Activated naive CD8-positive, alpha-beta T cell treated with anti-CD3 and anti-CD28 coated beads, Interleukin-2, amount 10 ng/mL, durations not matched to agents 7 days and 5 days (primary cell): Measurements from ENCODE around the gene SLC25A28. TPM values are rescaled to one million over a fixed set of nuclear protein-coding genes. Genes with fewer than 3 reads are reported as not detected.
"Not testable (repeated sequence)": the region's sequence is repeated elsewhere in the genome, so short reads cannot be mapped to it uniquely, and the experiment has no call there.

Source experiments
- ATAC-seq: fragments of 150-1000 bp; cut with Tn5 transposase; one replicate; pipeline ENCODE4 v1.10.0; 2021; ENCODE audit warnings: low read depth, moderate library complexity
- POLR2A ChIA-PET: fragments of 350-600 bp; sonication (Branson Sonifier 250); formaldehyde crosslinking; loops from one replicate; lab custom pipeline; 2021; ENCODE audit warnings: antibody characterized with exemption; lab: Charles Lee
- DNase-seq: peaks from one replicate; pipeline ENCODE4 v3.0.0; 2021
- H3K27ac Mint-ChIP-seq: one replicate; pipeline ENCODE4 v1.8.0; 2022; ENCODE audit warnings: mild to moderate bottlenecking, mixed read lengths
- H3K27me3 Mint-ChIP-seq: one replicate; pipeline ENCODE4 v1.8.0; 2022; ENCODE audit warnings: mild to moderate bottlenecking, moderate library complexity, mixed read lengths
- H3K36me3 Mint-ChIP-seq: one replicate; pipeline ENCODE4 v1.8.0; 2021; ENCODE audit warnings: mild to moderate bottlenecking, mixed read lengths
- H3K4me1 Mint-ChIP-seq: one replicate; pipeline ENCODE4 v1.8.0; 2021; ENCODE audit warnings: mixed read lengths
- H3K4me3 Mint-ChIP-seq: one replicate; pipeline ENCODE4 v1.8.0; 2022; ENCODE audit warnings: mild to moderate bottlenecking, moderate library complexity, mixed read lengths
- H3K9me3 Mint-ChIP-seq: one replicate; pipeline ENCODE4 v1.8.0; 2021; ENCODE audit warnings: mixed read lengths
- total RNA-seq, 2 experiments: library from RNA; stranded (reverse); gene quantifications; one replicate each; pipeline ENCODE4 v1.2.3, GENCODE V29; 2021

The SLC25A28 gene
- total RNA-seq, 2 experiments from 2014 or later: 77.2 to 84.7 TPM

- ATAC-seq, H3K27me3 Mint-ChIP-seq, H3K9me3 Mint-ChIP-seq, H3K36me3 Mint-ChIP-seq, H3K4me1 Mint-ChIP-seq, H3K27ac Mint-ChIP-seq, DNase-seq, POLR2A ChIA-PET, H3K4me3 Mint-ChIP-seq: not testable (repeated sequence)
Observed at GRCh38 chr10:99596708-99597107, 23.5 kb downstream of the SLC25A28 start.

GRCh38 chr10:99595770-99596465, 24.3 kb downstream of the SLC25A28 start:
- no peak overlapping the region for H3K27ac Mint-ChIP-seq
- no peaks in the 10 kb centered on the region for H3K4me1 Mint-ChIP-seq
- DNase-seq (no peak), ATAC-seq (no peak)
- peaks cover 2% of the 10 kb centered on the region for H3K27me3 Mint-ChIP-seq
- H3K4me3 Mint-ChIP-seq: no peak overlapping the region
- H3K36me3 Mint-ChIP-seq: no peaks in the 10 kb centered on the region
- POLR2A ChIA-PET: no interaction called here
- H3K9me3 Mint-ChIP-seq: no peaks in the 10 kb centered on the region

GRCh38 chr10:99595236-99595635, 25.0 kb downstream of the SLC25A28 start:
- POLR2A ChIA-PET: no interaction called here

GRCh38 chr10:99593312-99593711, 26.9 kb downstream of the SLC25A28 start:
- Mint-ChIP-seq H3K4me3 (no peak overlapping the region), H3K27me3 (peaks cover 3% of the 10 kb centered on the region), H3K4me1 (no peaks in the 10 kb centered on the region), H3K36me3 (no peaks in the 10 kb centered on the region), H3K27ac (no peak overlapping the region), H3K9me3 (no peaks in the 10 kb centered on the region)
- POLR2A ChIA-PET: interaction anchor here (0.7 kb wide), 1 partner anchor 84 kb away, joined by 5 read pairs; no protein-coding TSS in a partner anchor
- ATAC-seq (no peak), DNase-seq (no peak)

More at GRCh38 chr10:99595236-99595635, 25.0 kb downstream of the SLC25A28 start:
- Mint-ChIP-seq H3K27me3 (peaks cover 2% of the 10 kb centered on the region), H3K4me3 (no peak overlapping the region), H3K27ac (no peak overlapping the region), H3K9me3 (no peaks in the 10 kb centered on the region), H3K4me1 (no peaks in the 10 kb centered on the region), H3K36me3 (no peaks in the 10 kb centered on the region)
- no peak for ATAC-seq
- no peak for DNase-seq

- no peaks in the 10 kb centered on the region for H3K36me3 Mint-ChIP-seq
- H3K9me3 Mint-ChIP-seq: no peaks in the 10 kb centered on the region
- H3K27me3 Mint-ChIP-seq: peaks cover 7% of the 10 kb centered on the region
- DNase-seq (no peak), ATAC-seq (no peak)
- no peak overlapping the region for H3K27ac Mint-ChIP-seq
- POLR2A ChIA-PET: no interaction called here
- H3K4me3 Mint-ChIP-seq: no peak overlapping the region
- H3K4me1 Mint-ChIP-seq: no peaks in the 10 kb centered on the region
Observed at GRCh38 chr10:99590799-99591198, 29.4 kb downstream of the SLC25A28 start.

- Mint-ChIP-seq H3K4me1 (no peaks in the 10 kb centered on the region), H3K27me3 (peaks cover 11% of the 10 kb centered on the region), H3K27ac (no peak overlapping the region), H3K36me3 (no peaks in the 10 kb centered on the region), H3K9me3 (no peaks in the 10 kb centered on the region), H3K4me3 (no peak overlapping the region)
- DNase-seq: no peak
- POLR2A ChIA-PET: no interaction called here
- no peak for ATAC-seq
Observed at GRCh38 chr10:99583687-99584086, 36.6 kb downstream of the SLC25A28 start.

- POLR2A ChIA-PET: no interaction called here
- ATAC-seq: no peak
- DNase-seq: no peak
- Mint-ChIP-seq H3K9me3 (no peaks in the 10 kb centered on the region), H3K36me3 (no peaks in the 10 kb centered on the region), H3K4me3 (no peak overlapping the region), H3K27ac (no peak overlapping the region), H3K27me3 (peaks cover 4% of the 10 kb centered on the region), H3K4me1 (no peaks in the 10 kb centered on the region)
Observed at GRCh38 chr10:99582255-99582770, 37.9 kb downstream of the SLC25A28 start.

GRCh38 chr10:99579971-99580370, 40.3 kb downstream of the SLC25A28 start:
- DNase-seq (no peak), ATAC-seq (no peak)
- H3K4me1 Mint-ChIP-seq: no peaks in the 10 kb centered on the region
- peaks cover 4% of the 10 kb centered on the region for H3K27me3 Mint-ChIP-seq
- H3K27ac Mint-ChIP-seq: no peak overlapping the region
- H3K36me3 Mint-ChIP-seq: no peaks in the 10 kb centered on the region
- POLR2A ChIA-PET: no interaction called here
- H3K9me3 Mint-ChIP-seq: no peaks in the 10 kb centered on the region
- no peak overlapping the region for H3K4me3 Mint-ChIP-seq

- ATAC-seq (no peak), DNase-seq (no peak)
- Mint-ChIP-seq H3K9me3 (no peaks in the 10 kb centered on the region), H3K4me1 (no peaks in the 10 kb centered on the region), H3K27me3 (peaks cover 16% of the 10 kb centered on the region), H3K36me3 (no peaks in the 10 kb centered on the region), H3K4me3 (no peak overlapping the region), H3K27ac (no peak overlapping the region)
- POLR2A ChIA-PET: no interaction called here
Observed at GRCh38 chr10:99573790-99574189, 46.4 kb downstream of the SLC25A28 start.

- DNase-seq: no peak
- POLR2A ChIA-PET: no interaction called here
- Mint-ChIP-seq H3K27ac (no peak overlapping the region), H3K27me3 (peaks cover 26% of the 10 kb centered on the region), H3K9me3 (no peaks in the 10 kb centered on the region), H3K36me3 (no peaks in the 10 kb centered on the region), H3K4me3 (no peak overlapping the region), H3K4me1 (no peaks in the 10 kb centered on the region)
- no peak for ATAC-seq
Observed at GRCh38 chr10:99571816-99572215, 48.4 kb downstream of the SLC25A28 start.

GRCh38 chr10:99569961-99570360, 50.3 kb downstream of the SLC25A28 start:
- Mint-ChIP-seq H3K27ac (no peak overlapping the region), H3K4me1 (no peaks in the 10 kb centered on the region)
- ATAC-seq: no peak

GRCh38 chr10:99569253-99569939, 50.8 kb downstream of the SLC25A28 start:
- DNase-seq: no peak
- POLR2A ChIA-PET: no interaction called here
- Mint-ChIP-seq H3K27me3 (peaks cover 32% of the 10 kb centered on the region), H3K4me3 (no peak overlapping the region), H3K9me3 (no peaks in the 10 kb centered on the region), H3K36me3 (no peaks in the 10 kb centered on the region), H3K27ac (no peak overlapping the region), H3K4me1 (no peaks in the 10 kb centered on the region)
- no peak for ATAC-seq

More at GRCh38 chr10:99569961-99570360, 50.3 kb downstream of the SLC25A28 start:
- POLR2A ChIA-PET: no interaction called here
- Mint-ChIP-seq H3K36me3 (no peaks in the 10 kb centered on the region), H3K27me3 (peaks cover 36% of the 10 kb centered on the region), H3K9me3 (no peaks in the 10 kb centered on the region), H3K4me3 (no peak overlapping the region)
- no peak for DNase-seq

GRCh38 chr10:99565166-99565565, 55.1 kb downstream of the SLC25A28 start:
- ATAC-seq: no peak
- H3K9me3 Mint-ChIP-seq: no peaks in the 10 kb centered on the region
- no peak overlapping the region for H3K4me3 Mint-ChIP-seq
- H3K4me1 Mint-ChIP-seq: no peaks in the 10 kb centered on the region
- peaks cover 45% of the 10 kb centered on the region for H3K27me3 Mint-ChIP-seq
- POLR2A ChIA-PET: no interaction called here
- no peak overlapping the region for H3K27ac Mint-ChIP-seq
- no peak for DNase-seq
- H3K36me3 Mint-ChIP-seq: no peaks in the 10 kb centered on the region

- POLR2A ChIA-PET: no interaction called here
Observed at GRCh38 chr10:99564361-99564760, 55.9 kb downstream of the SLC25A28 start.

More at GRCh38 chr10:99564361-99564760, 55.9 kb downstream of the SLC25A28 start:
- Mint-ChIP-seq H3K4me1 (no peaks in the 10 kb centered on the region), H3K27ac (no peak overlapping the region), H3K9me3 (no peaks in the 10 kb centered on the region), H3K4me3 (no peak overlapping the region), H3K27me3 (peaks cover 43% of the 10 kb centered on the region), H3K36me3 (no peaks in the 10 kb centered on the region)
- ATAC-seq (no peak), DNase-seq (no peak)
